Measurements from ENCODE around the gene TMEM212. TPM values are rescaled to one million over a fixed set of nuclear protein-coding genes. Genes with fewer than 3 reads are reported as not detected.
A peak's percentile ranks its signal among the peaks of the same experiment; 100 is the strongest.

Gene TMEM212
- total RNA-seq, 1 experiment from 2014 or later: not detected

DNA sequence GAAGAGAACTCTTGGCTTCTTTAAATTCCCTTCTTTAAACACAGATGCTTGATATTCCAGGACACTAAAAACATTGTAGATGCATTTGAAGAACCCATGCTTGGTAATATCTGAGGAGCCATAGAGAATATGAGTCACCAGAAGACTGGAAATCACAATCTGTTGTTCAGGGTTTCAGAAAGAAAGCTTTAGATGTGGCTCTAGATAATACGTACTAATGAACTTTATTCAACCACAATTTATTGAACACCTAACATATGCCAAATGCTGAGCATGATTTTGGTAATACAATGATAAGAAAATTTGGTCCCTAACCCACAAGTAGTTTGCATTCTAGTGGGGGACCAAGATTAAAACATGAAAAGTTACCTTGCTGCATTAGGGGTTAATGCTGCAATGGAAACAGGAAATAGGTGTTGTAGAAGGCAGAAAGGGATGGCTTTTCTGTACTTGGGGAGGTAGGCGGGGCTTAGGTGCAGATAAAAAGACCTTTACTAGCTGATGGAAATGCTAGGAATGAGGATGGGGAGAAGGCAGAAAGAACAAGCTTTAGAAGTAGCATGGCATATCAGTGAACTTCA, 21.3 kb upstream of the TMEM212 start:
- Histone ChIP-seq H3K4me3 (no peak overlapping the region), H3K4me1 (replicated peaks; ENCODE audit: insufficient read depth) (peaks cover 32% of the 10 kb centered on the region), H2AFZ (no peak overlapping the region), H3K9me3 (ENCODE audit: insufficient read depth, low read depth) (no peaks in the 10 kb centered on the region), H3K27ac (no peak overlapping the region), H3K27me3 (ENCODE audit: insufficient read depth, low read depth) (no peaks in the 10 kb centered on the region), H3K4me2 (no peak overlapping the region), H3F3A (ENCODE audit: insufficient read depth, low read depth) (peaks cover 31% of the 10 kb centered on the region), H3K36me3 (ENCODE audit: low read depth) (no peaks in the 10 kb centered on the region), H3K9me2 (ENCODE audit: insufficient read depth) (0 out of 2 replicates have a peak, but pooled peaks cover 3% of the 10 kb centered on the region), H4K20me1 (ENCODE audit: insufficient read depth) (no peaks in the 10 kb centered on the region), H3K79me2 (ENCODE audit: low read depth) (no peaks in the 10 kb centered on the region)
- no TSS peak for BruUV-seq (replicated peaks)
- no peak for DNase-seq
- CTCF ChIA-PET: no interaction called here
- intact Hi-C loops (cut with micrococcal nuclease; ENCODE audit: unreplicated experiment): no loop called here
- TF ChIP-seq, protein P1, sequence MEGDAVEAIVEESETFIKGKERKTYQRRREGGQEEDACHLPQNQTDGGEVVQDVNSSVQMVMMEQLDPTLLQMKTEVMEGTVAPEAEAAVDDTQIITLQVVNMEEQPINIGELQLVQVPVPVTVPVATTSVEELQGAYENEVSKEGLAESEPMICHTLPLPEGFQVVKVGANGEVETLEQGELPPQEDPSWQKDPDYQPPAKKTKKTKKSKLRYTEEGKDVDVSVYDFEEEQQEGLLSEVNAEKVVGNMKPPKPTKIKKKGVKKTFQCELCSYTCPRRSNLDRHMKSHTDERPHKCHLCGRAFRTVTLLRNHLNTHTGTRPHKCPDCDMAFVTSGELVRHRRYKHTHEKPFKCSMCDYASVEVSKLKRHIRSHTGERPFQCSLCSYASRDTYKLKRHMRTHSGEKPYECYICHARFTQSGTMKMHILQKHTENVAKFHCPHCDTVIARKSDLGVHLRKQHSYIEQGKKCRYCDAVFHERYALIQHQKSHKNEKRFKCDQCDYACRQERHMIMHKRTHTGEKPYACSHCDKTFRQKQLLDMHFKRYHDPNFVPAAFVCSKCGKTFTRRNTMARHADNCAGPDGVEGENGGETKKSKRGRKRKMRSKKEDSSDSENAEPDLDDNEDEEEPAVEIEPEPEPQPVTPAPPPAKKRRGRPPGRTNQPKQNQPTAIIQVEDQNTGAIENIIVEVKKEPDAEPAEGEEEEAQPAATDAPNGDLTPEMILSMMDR (conservative IDR thresholded peaks at IDR 0.05): no peak
- no peak for TF ChIP-seq EZH2 (IDR thresholded peaks at IDR 0.05; ENCODE audit: low read depth)
- POLR2A ChIA-PET (ENCODE audit: unreplicated experiment): no interaction called here

DNA sequence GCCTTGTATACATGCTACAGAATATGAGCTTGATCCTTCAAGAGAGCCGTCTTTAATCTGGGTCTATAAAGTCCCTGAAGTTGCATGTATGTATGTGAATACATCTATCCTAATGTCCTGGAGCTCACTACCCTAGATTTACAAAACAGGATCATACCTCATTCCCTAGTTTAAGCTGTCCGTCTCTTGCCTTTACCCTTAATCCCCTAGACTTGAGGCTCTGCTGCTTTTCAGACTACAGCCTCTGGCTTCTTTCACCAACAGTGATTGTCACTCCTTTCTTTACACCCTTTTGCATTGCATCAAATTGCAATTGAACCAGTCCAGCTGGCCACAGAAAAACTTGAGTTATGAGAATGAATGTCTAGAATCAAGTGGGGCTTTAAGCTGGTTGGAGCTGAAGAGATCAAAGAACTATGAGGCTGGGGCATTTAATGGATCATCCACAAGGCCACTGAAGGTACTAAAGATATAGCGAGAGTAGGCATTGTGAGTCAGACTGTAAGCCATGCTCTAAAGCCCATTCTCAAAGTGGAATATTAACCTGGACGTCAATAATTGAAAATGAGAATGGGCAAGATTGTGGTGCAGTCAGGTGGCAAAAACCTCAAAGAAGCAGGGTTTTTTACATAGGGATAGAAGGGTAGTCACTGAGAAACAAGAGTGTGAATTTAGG, 20.6 kb upstream of the TMEM212 start:
- no TSS peak for BruUV-seq (replicated peaks)
- H3K4me2 ChIP-seq: no peak overlapping the region
- TF ChIP-seq, protein P1 (conservative IDR thresholded peaks at IDR 0.05): no peak
- TF ChIP-seq EZH2 (IDR thresholded peaks at IDR 0.05; ENCODE audit: low read depth): no peak

DNA sequence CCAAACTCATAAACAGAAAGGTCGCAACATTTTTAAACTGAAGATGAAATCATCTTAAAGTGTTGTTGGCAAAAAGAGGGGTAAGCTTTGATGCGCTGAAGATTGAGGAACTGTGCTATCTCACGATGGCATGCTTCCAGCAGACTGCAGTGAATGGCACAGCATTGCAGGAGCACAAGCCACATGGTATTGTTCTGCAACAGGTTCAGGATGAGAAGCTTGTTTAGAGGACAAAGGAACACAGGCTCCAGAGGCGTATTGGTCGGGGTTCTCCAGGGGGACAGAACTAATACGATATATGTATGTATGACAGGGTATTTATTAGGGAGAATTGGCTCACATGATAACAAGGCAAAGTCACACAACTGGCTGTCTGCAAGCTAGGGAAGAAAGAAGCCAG, 19.0 kb upstream of the TMEM212 start:
- Histone ChIP-seq H3K79me2 (ENCODE audit: low read depth) (no peaks in the 10 kb centered on the region), H3K27ac (peak overlapping the region; percentile 75), H3K9me2 (ENCODE audit: insufficient read depth) (no peaks in the 10 kb centered on the region), H3K9me3 (ENCODE audit: insufficient read depth, low read depth) (no peaks in the 10 kb centered on the region), H3K36me3 (ENCODE audit: low read depth) (no peaks in the 10 kb centered on the region), H3F3A (ENCODE audit: insufficient read depth, low read depth) (peaks cover 30% of the 10 kb centered on the region), H2AFZ (no peak overlapping the region), H3K4me1 (replicated peaks; ENCODE audit: insufficient read depth) (peaks cover 29% of the 10 kb centered on the region), H3K4me3 (no peak overlapping the region), H3K27me3 (ENCODE audit: insufficient read depth, low read depth) (no peaks in the 10 kb centered on the region), H3K4me2 (peak overlapping the region; percentile 63), H4K20me1 (ENCODE audit: insufficient read depth) (no peaks in the 10 kb centered on the region)
- intact Hi-C loops (cut with micrococcal nuclease; ENCODE audit: unreplicated experiment): no loop called here
- POLR2A ChIA-PET (ENCODE audit: unreplicated experiment): no interaction called here
- BruUV-seq (replicated peaks): no TSS peak
- no peak for DNase-seq
- CTCF ChIA-PET: no interaction called here
- TF ChIP-seq, protein P1 (conservative IDR thresholded peaks at IDR 0.05): no peak
- TF ChIP-seq EZH2 (IDR thresholded peaks at IDR 0.05; ENCODE audit: low read depth): no peak

More for the DNA sequence above, 20.6 kb upstream of the TMEM212 start:
- peaks cover 29% of the 10 kb centered on the region for H3K4me1 ChIP-seq (replicated peaks; ENCODE audit: insufficient read depth)
- no peak overlapping the region for H3K4me3 ChIP-seq
- no peaks in the 10 kb centered on the region for H3K9me3 ChIP-seq (ENCODE audit: insufficient read depth, low read depth)
- no peaks in the 10 kb centered on the region for H3K36me3 ChIP-seq (ENCODE audit: low read depth)
- H3K27ac ChIP-seq: no peak overlapping the region
- no peak overlapping the region for H2AFZ ChIP-seq
- no peaks in the 10 kb centered on the region for H3K79me2 ChIP-seq (ENCODE audit: low read depth)
- no peaks in the 10 kb centered on the region for H4K20me1 ChIP-seq (ENCODE audit: insufficient read depth)
- peaks cover 30% of the 10 kb centered on the region for H3F3A ChIP-seq (ENCODE audit: insufficient read depth, low read depth)
- intact Hi-C loops (cut with micrococcal nuclease; ENCODE audit: unreplicated experiment): no loop called here
- ChIA-PET POLR2A (ENCODE audit: unreplicated experiment) (interaction anchor here (0.5 kb wide), 1 partner anchor 49 kb away, joined by 4 read pairs; no protein-coding TSS in a partner anchor), CTCF (no interaction called here)
- H3K9me2 ChIP-seq (ENCODE audit: insufficient read depth): no peaks in the 10 kb centered on the region
- DNase-seq: no peak
- H3K27me3 ChIP-seq (ENCODE audit: insufficient read depth, low read depth): no peaks in the 10 kb centered on the region

All from PC-9 (cell line).